Measurements from ENCODE around the gene ANKFN1. TPM values are rescaled to one million over a fixed set of nuclear protein-coding genes. Genes with fewer than 3 reads are reported as not detected.

ANKFN1 gene
- total and polyA plus RNA-seq, 2 of the 13 experiments (the other 11 are each of a cell fraction or from before 2014, with no cell fraction given): not detected

GRCh38 chr17:56172517-56172982 is 19.3 kb downstream of the ANKFN1 start (continued):
- TF ChIP-seq ONECUT2 (CRISPR knock-in tag; IDR thresholded peaks at IDR 0.05) (no peak), ZNF891 (CRISPR knock-in tag; IDR thresholded peaks at IDR 0.05) (no peak)
- TF ChIP-seq, protein P1, sequence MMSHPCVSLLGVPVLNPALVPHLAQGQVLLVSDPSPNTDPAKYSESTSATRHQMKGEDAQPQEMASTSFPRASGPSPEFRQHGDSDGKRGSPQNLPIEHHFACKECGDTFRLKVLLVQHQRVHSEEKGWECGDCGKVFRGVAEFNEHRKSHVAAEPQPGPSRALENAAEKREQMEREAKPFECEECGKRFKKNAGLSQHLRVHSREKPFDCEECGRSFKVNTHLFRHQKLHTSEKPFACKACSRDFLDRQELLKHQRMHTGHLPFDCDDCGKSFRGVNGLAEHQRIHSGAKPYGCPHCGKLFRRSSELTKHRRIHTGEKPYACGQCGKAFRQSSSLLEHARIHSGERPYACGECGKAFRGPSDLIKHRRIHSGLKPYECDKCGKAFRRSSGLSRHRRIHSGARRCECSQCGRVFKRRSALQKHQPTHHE (CRISPR knock-in tag; IDR thresholded peaks at IDR 0.05; ENCODE audit: borderline replicate concordance): no peak

DNA sequence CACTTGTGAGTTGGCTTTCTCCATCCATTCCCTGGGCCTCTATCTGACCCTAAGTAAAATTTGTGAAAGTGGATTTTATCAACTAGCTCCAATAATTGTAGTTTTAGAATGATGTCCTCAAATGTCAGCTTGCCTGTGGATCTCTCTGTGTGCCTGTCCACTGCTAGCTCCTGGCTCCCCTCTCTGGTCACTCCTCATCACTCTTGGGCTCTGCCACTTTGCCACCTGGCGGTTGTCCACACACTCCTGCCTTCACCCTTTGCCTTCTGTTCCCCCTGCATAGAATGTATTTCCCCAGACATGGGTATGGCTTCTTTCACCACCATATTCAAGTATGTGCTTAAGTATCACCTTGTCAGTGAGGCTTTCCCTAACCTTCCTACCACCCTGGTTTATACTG is 19.8 kb downstream of the ANKFN1 start:
- H3K79me2 ChIP-seq (ENCODE audit: insufficient read depth, low read length): no peaks in the 10 kb centered on the region
- intact Hi-C loops (cut with micrococcal nuclease; ENCODE audit: unreplicated experiment): loop anchor here (1.0 kb wide), 1 partner anchor 47 kb away; no protein-coding TSS in a partner anchor
- no peak overlapping the region for H3K27ac ChIP-seq (ENCODE audit: extremely low read length, insufficient read depth, low read length)
- in situ Hi-C loops (cut with HindIII; ENCODE audit: extremely low pct_ligation_motif_present, low pct_unique_long_range_greater_than_20kb): no loop called here
- H3K27me3 ChIP-seq (ENCODE audit: control insufficient read depth in 1 of 2, insufficient read depth in 2 of 2, low read length in 2 of 2): no peaks in the 10 kb centered on the region
- H3K36me3 ChIP-seq (replicated peaks in 1 of 2; ENCODE audit: control insufficient read depth in 1 of 2, insufficient read depth in 2 of 2, low read length in 2 of 2): no peaks in the 10 kb centered on the region
- no TSS peak for BruUV-seq (replicated peaks)
- no peaks in the 10 kb centered on the region for H4K20me1 ChIP-seq (ENCODE audit: insufficient read depth, low read length)
- no peak overlapping the region for H3K4me3 ChIP-seq (replicated peaks in 1 of 3; ENCODE audit: insufficient read depth in 1 of 3, low read depth in 2 of 3, low read length in 3 of 3)
- DNase-seq (ENCODE audit: low spot score): no peak
- ATAC-seq: peak; percentile 86
- ChIA-PET CTCF (ENCODE audit: low intra/inter-chr PET ratio, low total read pairs) (no interaction called here), POLR2A (no interaction called here)
- FAIRE-seq: no peak
- H2AFZ ChIP-seq (ENCODE audit: low read length): no peak overlapping the region
- H3K4me2 ChIP-seq (ENCODE audit: low read depth, low read length): no peak overlapping the region
- no peaks in the 10 kb centered on the region for H3K9me3 ChIP-seq (ENCODE audit: low read length)
- no peak overlapping the region for H3K9ac ChIP-seq (ENCODE audit: insufficient read depth, low read depth, low read length)
- 6% methylated on average over 1 of the region's 1 CpG for WGBS (ENCODE audit: low lambda C conversion rate)
- H3K4me1 ChIP-seq (ENCODE audit: insufficient read depth, low read length): 0 out of 2 replicates have a peak, but pooled peaks cover 6% of the 10 kb centered on the region
- TF ChIP-seq AHR (CRISPR knock-in tag; IDR thresholded peaks at IDR 0.05) (no peak), MAZ (IDR thresholded peaks at IDR 0.05; ENCODE audit: borderline replicate concordance, low read depth, low read length) (no peak), MAZ (CRISPR knock-in tag; IDR thresholded peaks at IDR 0.05; ENCODE audit: low read depth) (no peak), EED (CRISPR knock-in tag; IDR thresholded peaks at IDR 0.05) (no peak), SIN3A (IDR thresholded peaks at IDR 0.05; ENCODE audit: borderline replicate concordance, low read depth, low read length) (no peak), STAG1 (CRISPR knock-in tag; IDR thresholded peaks at IDR 0.05) (peak; percentile 39; the same call in 1 of the 2 replicates), SMC3 (IDR thresholded peaks at IDR 0.05; ENCODE audit: low read length) (peak; percentile 36; the same call in 1 of the 2 replicates), ZC3H13 (CRISPR knock-in tag; IDR thresholded peaks at IDR 0.05) (no peak), ATF2 (CRISPR knock-in tag; IDR thresholded peaks at IDR 0.05) (no peak), CBX1 (IDR thresholded peaks at IDR 0.05; ENCODE audit: low read depth) (no peak), ZSCAN12 (CRISPR knock-in tag; IDR thresholded peaks at IDR 0.05) (no peak), ATF7 (IDR thresholded peaks at IDR 0.05) (no peak), ATF7 (CRISPR knock-in tag; IDR thresholded peaks at IDR 0.05) (no peak), ZSCAN30 (CRISPR knock-in tag; IDR thresholded peaks at IDR 0.05) (no peak), ZSCAN22 (CRISPR knock-in tag; IDR thresholded peaks at IDR 0.05) (no peak), ZNF614 (CRISPR knock-in tag; IDR thresholded peaks at IDR 0.05; ENCODE audit: borderline replicate concordance) (no peak), ZNF768 (CRISPR knock-in tag; IDR thresholded peaks at IDR 0.05) (0 out of 2 replicates have a peak, but pooled peaks have one; percentile 51), ZNF335 (CRISPR knock-in tag; IDR thresholded peaks at IDR 0.05) (no peak), TSC22D2 (CRISPR knock-in tag; IDR thresholded peaks at IDR 0.05; ENCODE audit: borderline replicate concordance) (no peak), ZFAT (CRISPR knock-in tag; conservative IDR thresholded peaks at IDR 0.05) (no peak)
- TF ChIP-seq, protein P2, sequence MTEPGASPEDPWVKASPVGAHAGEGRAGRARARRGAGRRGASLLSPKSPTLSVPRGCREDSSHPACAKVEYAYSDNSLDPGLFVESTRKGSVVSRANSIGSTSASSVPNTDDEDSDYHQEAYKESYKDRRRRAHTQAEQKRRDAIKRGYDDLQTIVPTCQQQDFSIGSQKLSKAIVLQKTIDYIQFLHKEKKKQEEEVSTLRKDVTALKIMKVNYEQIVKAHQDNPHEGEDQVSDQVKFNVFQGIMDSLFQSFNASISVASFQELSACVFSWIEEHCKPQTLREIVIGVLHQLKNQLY (CRISPR knock-in tag; IDR thresholded peaks at IDR 0.05): no peak

Measured in HepG2 (cell line).